GM19372 (cell line): ENCODE measurements around the gene PRMT3.
"Not testable (repeated sequence)": the region's sequence is repeated elsewhere in the genome, so short reads cannot be mapped to it uniquely, and the experiment has no call there.

ENCODE experiments used
- ATAC-seq: cut with Tn5 transposase; IDR thresholded peaks from one replicate; pipeline ENCODE4 v1.9.1; 2021; ENCODE audit warnings: mild to moderate bottlenecking, low read depth, moderate library complexity; ENCODE audit not compliant: unreplicated experiment

The PRMT3 gene

DNA sequence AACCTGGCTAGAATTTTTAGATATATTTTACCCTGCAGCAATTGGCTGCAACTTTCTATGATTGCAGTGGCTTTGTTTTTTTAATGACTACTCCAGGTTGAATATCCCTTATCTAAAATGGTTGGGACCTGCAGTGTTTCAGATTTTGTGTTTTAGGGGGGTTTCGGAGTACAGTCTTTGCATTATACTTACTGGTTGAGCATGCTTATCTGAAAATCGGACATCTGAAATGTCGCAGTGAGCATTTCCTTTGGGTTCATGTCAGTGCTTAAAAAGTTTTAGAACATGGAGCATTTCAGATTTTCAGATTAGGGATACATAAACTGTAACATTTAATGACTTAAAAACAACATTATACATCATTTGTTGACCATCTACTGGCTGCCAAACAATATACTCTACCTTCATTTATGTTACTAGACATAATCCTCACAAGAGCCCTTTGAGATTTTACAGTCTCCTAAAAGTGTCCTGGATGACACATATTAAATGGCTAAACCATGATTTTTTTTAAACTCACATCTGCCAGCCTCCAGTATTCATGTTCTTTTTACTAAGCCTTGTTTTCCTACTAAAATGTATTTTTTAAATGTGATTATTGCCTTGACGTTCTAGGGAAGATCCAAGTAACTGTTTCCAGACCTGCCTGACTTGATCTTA, 66.3 kb downstream of the PRMT3 start:
- no peak for ATAC-seq

GRCh38 chr11:20457001-20457799, 69.7 kb downstream of the PRMT3 start:
- no peak for ATAC-seq

- ATAC-seq = no peak
These were observed 70.6 kb downstream of the PRMT3 start for GRCh38 chr11:20457934-20458680.

DNA sequence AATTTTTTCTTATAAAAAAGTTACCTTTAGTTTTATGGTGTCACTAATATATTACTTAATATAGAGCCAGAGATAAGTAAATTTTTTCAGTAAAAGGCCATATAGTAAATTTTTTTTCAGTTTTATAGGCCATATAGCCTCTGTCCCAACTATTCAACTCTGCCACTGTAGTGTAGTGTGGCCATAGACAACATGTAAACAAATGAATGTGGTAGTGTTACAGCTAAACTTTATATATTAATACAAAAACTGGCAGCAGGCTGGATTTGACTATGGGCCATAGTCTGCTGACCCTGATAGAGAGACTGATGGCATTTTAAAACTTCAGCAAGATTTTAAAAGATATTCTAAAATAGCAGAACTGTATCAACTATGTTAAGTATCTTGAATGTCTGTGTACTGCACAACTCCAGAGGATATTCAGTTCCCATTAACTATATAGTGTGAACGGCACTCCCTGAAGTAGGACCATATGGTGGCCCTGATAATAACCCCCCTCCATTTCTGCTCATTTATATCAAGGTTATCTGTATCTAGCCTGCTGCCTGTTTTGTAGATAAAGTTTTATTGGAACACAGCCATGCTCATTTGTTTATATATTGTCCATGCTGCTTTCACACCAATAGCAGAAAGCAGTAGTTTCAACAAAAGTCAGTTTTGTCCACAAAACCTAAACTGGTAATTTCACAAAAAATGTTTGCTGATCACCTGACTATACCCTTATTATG, 71.6 kb downstream of the PRMT3 start:
- no peak for ATAC-seq

DNA sequence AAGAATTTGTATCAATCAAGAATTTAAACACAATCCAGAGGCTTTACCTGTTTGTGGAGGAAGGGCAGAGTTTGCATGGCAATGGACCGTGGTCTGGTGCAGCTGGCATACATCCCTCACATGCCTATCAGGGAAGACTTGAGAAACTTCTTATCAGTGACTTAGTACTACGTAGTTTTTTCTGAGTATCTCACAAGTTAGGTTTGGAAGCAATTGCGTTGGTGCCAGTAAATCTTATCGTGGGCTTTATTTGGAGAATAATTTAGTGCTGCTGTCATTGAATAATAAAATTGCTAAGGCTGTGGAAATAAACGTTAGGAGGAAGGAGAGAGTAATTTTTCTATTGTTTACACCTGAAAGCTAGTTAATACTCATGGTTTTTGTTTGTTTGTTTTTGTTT, 72.3 kb downstream of the PRMT3 start:
- ATAC-seq = no peak

- ATAC-seq = no peak
These were observed 77.0 kb downstream of the PRMT3 start for GRCh38 chr11:20464518-20464917.

GRCh38 chr11:20467487-20468185, 80.1 kb downstream of the PRMT3 start:
- no peak for ATAC-seq

- ATAC-seq = no peak
These were observed 82.8 kb downstream of the PRMT3 start for GRCh38 chr11:20470348-20470747.

- ATAC-seq = not testable (repeated sequence)
These were observed 84.4 kb downstream of the PRMT3 start for GRCh38 chr11:20471929-20472328.

- ATAC-seq = no peak
These were observed 86.8 kb downstream of the PRMT3 start for GRCh38 chr11:20474176-20474881.

- no peak for ATAC-seq
These were observed 87.5 kb downstream of the PRMT3 start for GRCh38 chr11:20474882-20475517.

GRCh38 chr11:20477418-20478090, 90.0 kb downstream of the PRMT3 start:
- ATAC-seq = no peak

DNA sequence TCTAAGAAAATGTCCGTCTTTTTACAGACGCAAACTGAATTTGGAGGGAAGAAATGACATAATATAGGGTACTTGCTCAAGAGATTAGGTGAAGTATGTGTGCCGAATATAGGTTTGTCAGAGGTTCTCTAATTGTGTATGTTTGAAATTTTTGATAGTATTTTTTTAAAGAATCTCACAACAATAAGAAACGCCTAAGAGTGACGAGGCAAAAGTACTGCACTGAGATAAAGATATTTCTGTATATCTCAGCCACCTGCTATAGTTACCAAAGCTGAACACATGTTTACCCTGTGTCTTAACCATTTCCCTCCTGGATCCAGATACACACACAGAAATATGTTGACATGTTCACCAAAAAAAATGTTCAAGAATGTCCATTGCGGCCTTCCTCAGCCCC, 92.0 kb downstream of the PRMT3 start:
- ATAC-seq = no peak

GRCh38 chr11:20483931-20484330, 96.4 kb downstream of the PRMT3 start:
- ATAC-seq = no peak

DNA sequence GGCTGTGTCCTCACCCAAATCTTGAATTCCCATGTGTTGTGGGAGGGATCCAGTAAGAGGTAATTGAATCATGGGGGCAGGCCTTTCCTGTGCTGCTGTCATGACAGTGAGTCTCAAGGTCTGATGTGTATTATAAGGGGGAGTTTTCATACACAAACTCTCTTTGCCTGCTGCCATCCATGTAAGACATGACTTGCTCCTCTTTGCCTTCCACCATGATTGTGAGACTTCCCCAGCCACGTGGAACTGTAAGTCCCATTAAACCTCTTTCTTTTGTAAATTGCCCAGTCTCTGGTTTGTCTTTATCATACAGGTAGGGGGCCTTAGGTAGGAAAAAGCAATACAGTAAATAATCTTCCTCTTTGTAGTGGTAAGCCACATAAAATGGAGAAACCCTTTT, 96.9 kb downstream of the PRMT3 start:
- ATAC-seq = not testable (repeated sequence)

- no peak for ATAC-seq
These were observed 100.8 kb downstream of the PRMT3 start for GRCh38 chr11:20488352-20488751.

- peak; percentile 81 for ATAC-seq
These were observed 102.4 kb downstream of the PRMT3 start for GRCh38 chr11:20489948-20490347.

DNA sequence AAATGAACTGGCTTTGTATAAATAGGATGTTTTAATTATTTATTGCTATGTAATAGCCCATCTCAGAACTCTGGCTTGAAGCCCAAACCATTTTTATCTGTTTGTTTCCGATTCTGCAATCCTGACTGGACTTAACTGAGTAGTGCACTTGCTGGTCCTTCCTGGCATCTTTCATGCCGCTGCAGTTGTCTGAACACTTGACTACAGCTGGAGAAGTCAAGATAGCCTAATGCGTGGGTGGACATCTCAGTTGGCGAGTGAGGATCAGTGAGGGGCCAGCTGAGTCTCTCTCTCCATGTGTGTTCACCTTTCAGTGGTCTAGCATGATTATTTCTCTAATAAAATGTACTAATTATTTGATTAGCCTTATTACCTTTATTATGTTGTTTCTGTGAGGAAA, 105.8 kb downstream of the PRMT3 start:
- no peak for ATAC-seq
